ENCODE results near the gene PCGF1. TPM values are rescaled to one million over a fixed set of nuclear protein-coding genes. Genes with fewer than 3 reads are reported as not detected.
A peak's percentile ranks its signal among the peaks of the same experiment; 100 is the strongest.

Gene PCGF1
- total and polyA plus RNA-seq, 9 of the 15 experiments (the other 6 are each of a cell fraction or from before 2014, with no cell fraction given): 20.3 to 45.7 (median 29.3) TPM

- no peak for TF ChIP-seq ZNF740 (CRISPR knock-in tag; IDR thresholded peaks at IDR 0.05)
- no peak for TF ChIP-seq ZNF740 (tag; IDR thresholded peaks at IDR 0.05)
- TF ChIP-seq ZBTB1 (CRISPR knock-in tag; IDR thresholded peaks at IDR 0.05; ENCODE audit: borderline replicate concordance, low read depth): no peak; the same call in 1 of the 2 replicates
- TF ChIP-seq ATF7 (IDR thresholded peaks at IDR 0.05): peak; percentile 75
- peak; percentile 73 for TF ChIP-seq POLR2H (tag; IDR thresholded peaks at IDR 0.05; ENCODE audit: low read depth)
- TF ChIP-seq ZHX1 (conservative IDR thresholded peaks at IDR 0.05; ENCODE audit: low read length): no peak
- no peak for TF ChIP-seq AFF4 (CRISPR knock-in tag; IDR thresholded peaks at IDR 0.05)
- TF ChIP-seq PPARD (CRISPR knock-in tag; IDR thresholded peaks at IDR 0.05): no peak
- TF ChIP-seq HINFP (tag; conservative IDR thresholded peaks at IDR 0.05; ENCODE audit: low read depth): no peak
- no peak for TF ChIP-seq USF2 (CRISPR knock-in tag; IDR thresholded peaks at IDR 0.05)
- no peak for TF ChIP-seq TAF15 (IDR thresholded peaks at IDR 0.05; ENCODE audit: low read depth, low read length)
- no peak for TF ChIP-seq ZNF263 (CRISPR knock-in tag; IDR thresholded peaks at IDR 0.05; ENCODE audit: borderline replicate concordance)
- TF ChIP-seq SAP30 (IDR thresholded peaks at IDR 0.05; ENCODE audit: borderline replicate concordance, insufficient read depth, low read depth, low read length, poor library complexity, severe bottlenecking): peak; percentile 81
Measured at GRCh38 chr2:74529357-74530238, 22.1 kb upstream of the PCGF1 start, which contains the start of the genes AUP1 and HTRA2 (continued).

Measured in K562 (cell line).